Mucosa of gallbladder (tissue), 1 donor: ENCODE measurements around the gene GLRB. TPM values are rescaled to one million over a fixed set of nuclear protein-coding genes. Genes with fewer than 3 reads are reported as not detected.
"Not testable (repeated sequence)": the region's sequence is repeated elsewhere in the genome, so short reads cannot be mapped to it uniquely, and the experiment has no call there.

Experiments used
- DNase-seq: peaks from one replicate; pipeline ENCODE4 v3.0.0-alpha.2; 2020; ENCODE audit warnings: low spot score
- total RNA-seq: library from RNA; stranded (reverse); gene quantifications from one replicate; pipeline ENCODE4 v1.2.1, GENCODE V29; 2021
- donor health status: DM: no; HTN: no; CAD: no.

GLRB gene
- total RNA-seq, 1 donor from 2014 or later = 2.7 TPM

DNA sequence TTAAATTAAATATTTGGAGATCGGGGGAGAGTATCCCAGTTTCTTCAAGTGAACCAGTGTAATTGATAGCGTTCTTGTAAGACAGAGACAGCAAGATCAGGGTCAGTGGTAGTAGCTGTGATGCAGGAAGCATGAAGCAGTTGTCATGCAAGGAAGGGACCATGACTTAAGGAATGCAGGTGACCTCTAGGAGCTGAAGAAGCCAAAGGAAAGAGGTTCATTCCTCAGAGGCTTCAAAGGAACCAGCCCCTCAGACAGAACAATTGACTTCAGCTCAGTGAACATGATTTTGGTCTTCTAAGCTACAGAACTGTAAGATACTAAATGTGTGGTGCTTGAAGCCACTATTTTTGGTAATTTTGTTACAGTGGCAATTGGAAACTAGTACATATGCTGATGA is 51.6 kb downstream of the GLRB start:
- DNase-seq = no peak

DNA sequence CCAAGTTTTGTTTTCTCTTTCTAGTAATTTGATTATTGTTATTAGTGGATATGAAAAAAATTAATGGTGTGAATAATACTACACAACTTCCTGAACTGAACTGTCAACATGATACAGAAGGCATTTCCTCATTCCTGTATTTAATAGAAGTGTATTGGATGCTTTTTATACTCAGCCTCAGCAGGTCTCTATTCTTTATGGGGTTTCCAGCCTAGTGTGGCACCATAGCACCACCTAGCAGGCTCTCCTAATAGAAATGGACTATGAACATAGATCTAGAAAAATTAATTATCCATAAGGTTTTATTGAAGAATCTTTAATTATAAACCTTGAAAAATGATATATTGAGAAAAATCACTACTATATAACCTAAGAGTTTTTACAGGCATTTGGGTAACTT is 52.4 kb downstream of the GLRB start:
- peak; percentile 15 for DNase-seq

DNA sequence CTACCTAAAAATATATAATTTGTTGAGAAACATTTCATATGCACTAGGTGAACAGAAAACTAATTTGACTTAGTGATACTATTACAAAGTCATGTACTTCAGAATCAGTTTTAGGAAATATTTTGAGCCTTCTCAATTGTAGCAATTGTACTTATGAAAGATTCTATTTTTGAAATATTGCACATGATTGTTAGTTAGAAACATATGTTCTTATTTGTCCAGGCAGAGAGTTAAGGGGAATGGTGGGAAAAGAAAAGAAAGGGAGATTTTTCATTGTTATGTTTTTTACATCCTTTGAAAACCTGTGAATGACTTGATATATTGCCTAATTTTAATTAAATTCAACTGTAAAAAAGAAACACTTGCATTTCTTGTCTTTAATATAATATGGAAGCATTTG is 66.0 kb downstream of the GLRB start:
- no peak for DNase-seq

DNA sequence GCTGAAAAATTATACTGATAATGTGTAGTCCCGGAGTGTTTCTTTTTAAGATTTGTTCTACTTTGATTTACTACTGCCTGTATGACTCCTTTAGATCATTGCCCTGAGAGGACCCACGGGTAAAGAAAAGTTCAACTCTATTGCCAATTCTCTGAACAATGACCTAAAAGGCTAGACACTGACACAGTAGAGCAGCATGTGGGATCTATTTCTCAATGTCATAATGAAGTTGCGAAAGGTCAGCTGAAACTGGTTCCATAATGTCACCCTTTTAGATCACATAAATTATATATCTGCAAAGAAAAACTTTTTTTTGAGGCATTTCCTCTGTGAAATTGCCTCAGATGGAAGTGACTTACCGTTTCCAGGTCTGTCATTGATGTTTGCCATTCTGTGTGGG is 67.4 kb downstream of the GLRB start:
- DNase-seq = no peak

DNA sequence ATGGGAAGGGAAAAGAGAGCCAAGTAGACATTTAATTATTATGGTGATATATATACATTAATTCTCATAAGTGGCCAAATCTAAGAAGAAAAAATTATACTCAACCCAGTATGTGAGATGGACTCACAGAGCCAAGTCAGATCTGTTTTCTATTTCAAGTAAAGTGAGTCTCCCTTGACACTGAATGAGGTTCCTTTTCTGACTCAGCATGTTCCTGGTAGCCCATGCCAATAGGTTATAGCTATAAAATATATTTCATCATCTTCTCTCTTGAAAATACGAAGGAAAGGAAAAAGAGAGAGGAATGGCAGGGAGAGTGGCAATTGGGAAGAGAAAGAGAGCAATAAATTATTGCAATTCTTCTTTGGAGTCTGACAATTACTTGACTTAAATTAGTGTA is 75.8 kb downstream of the GLRB start:
- no peak for DNase-seq

DNA sequence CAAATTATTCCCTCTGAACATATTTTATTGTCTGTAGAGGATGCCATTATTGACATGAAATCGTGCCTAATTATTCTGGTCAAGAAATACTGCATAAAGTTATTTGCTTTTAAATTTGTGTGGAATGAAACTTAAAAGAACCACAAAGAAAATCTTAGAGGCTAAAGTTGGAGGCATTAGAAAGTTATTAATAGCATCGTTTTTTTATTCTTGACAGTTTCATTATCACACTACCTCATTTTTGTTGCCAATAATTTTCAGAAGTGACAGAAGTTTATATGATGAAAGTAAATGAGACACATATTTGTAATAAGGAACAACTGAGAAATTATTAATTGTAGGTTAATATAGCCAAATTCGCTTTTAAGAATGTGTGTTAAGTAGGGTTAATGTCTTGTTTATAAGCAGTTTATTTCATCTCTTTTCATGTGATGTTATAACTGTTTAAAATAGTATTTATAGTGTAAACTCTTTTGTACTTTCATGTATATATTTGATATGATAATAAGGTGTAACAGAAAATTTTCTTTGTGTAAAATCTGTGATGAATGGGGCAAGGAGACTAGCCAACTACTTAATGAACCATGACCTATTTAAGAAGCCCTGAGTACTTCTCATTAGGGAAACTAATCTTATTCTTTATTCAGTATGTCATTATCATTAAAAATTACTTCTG is 90.1 kb downstream of the GLRB start:
- DNase-seq = no peak

DNA sequence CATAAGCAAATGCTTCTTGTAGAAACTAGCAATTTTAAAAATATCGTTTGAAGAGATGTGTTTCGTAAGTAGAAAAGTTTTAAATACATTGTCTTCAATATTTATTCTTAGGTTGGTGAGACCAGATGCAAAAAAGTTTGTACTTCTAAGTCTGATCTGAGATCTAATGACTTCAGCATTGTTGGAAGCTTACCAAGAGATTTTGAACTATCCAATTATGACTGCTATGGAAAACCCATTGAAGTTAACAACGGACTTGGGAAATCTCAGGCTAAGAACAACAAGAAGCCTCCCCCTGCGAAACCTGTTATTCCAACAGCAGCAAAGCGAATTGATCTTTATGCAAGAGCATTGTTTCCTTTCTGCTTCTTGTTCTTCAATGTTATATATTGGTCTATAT is 94.4 kb downstream of the GLRB start:
- no peak for DNase-seq

DNA sequence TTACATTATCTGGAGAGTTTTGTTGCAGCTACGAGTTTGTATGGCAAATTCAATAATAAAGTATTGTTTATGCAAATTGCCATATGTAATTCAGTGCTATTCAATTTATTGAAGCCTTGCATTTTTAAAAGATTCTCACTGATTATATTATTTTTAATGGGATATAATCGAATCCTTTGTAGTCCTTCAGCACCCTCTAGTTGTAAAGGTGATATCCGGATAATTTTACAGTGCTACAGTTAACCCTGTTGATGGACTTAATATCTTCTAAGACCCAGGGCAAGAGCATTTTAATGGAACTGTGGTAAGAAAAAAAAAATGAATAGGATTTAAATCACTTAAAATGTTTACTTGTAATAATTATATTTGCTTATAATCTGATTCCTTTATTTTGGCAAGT is 96.1 kb downstream of the GLRB start:
- no peak for DNase-seq

DNA sequence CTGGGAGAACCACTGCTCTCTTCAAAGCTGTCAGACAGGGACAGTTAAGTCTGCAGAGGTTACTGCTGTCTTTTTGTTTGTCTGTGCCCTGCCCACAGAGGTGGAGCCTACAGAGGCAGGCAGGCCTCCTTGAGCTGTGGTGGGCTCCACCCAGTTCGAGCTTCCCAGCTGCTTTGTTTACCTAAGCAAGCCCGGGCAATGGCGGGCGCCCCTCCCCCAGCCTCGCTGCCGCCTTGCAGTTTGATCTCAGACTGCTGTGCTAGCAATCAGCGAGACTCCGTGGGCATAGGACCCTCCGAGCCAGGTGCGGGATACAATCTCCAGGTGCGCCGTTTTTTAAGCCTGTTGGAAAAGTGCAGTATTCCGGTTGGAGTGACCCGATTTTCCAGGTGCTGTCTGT is 104.3 kb downstream of the GLRB start:
- not testable (repeated sequence) for DNase-seq

DNA sequence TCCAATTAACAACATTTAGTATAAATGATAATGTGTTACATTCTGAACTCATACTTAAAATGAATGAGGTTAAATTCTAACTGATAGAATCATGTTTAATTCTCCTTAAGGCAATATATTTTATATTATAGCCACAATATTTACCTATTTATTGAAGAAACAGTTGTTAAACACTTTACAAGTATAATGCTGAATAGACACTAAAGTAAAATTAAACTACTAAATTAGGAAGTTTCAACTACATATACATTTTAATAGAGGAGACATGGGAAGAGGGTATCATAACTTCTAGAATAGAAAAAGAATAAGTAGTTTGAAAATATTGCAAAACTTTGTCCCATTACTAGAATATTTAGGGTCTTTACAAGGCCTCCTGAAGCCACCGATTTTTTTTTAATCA is 108.3 kb downstream of the GLRB start:
- no peak for DNase-seq

DNA sequence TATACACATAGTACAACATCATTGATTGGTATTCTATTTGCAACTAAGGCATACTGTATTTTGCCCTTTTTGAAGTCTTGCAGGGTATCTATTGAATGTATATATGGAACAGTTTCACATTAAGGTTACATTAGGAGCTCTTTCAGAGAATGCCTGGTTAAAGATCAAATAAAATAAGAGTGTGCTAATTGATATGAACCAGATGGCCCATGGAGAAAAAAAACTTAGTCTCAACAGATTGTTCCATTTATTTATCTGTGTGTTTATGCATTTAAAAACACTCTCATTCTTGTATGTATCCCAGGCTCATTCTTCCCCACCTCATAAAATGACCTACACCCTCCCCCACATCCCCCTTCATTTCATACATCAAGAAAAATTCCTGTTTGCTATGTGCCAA is 109.4 kb downstream of the GLRB start:
- no peak for DNase-seq

DNA sequence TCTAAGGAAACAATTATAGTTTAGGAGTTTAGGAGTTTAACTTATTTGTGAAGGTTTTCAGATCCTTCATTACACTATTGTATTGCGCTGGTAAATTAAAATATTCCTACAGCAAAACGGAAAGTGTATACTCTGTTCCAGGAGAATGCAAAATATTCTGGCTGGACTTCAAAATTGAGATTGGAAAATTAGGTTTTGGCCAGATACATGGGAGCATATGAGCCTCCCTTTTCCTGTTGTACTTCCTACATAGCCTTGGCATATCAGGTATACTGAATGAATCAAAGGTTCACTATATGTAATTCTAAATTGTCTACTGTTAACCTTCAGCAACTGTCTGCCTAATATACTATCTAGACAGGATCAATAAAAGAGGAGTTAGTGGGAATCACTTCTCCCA is 119.4 kb downstream of the GLRB start:
- DNase-seq = no peak

DNA sequence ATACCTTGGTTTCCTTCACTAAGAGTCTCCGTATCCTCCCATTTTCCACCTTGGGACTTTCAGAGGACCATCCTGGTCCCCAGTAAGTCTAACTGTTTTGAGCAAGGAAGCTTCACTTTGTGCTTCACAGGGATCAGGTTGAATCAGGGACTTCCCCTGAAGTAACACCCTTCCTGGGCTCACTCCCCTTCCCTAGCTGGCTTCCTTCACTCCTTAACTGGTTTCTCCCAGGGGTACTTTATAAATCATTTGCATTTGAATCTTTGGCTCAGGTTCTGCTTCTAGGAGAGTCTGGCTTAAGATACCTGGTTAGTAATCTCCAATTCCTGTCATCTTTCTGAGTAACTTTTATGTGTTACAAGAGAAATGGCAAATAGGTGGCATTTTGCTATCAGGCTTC is 120.1 kb downstream of the GLRB start:
- no peak for DNase-seq

DNA sequence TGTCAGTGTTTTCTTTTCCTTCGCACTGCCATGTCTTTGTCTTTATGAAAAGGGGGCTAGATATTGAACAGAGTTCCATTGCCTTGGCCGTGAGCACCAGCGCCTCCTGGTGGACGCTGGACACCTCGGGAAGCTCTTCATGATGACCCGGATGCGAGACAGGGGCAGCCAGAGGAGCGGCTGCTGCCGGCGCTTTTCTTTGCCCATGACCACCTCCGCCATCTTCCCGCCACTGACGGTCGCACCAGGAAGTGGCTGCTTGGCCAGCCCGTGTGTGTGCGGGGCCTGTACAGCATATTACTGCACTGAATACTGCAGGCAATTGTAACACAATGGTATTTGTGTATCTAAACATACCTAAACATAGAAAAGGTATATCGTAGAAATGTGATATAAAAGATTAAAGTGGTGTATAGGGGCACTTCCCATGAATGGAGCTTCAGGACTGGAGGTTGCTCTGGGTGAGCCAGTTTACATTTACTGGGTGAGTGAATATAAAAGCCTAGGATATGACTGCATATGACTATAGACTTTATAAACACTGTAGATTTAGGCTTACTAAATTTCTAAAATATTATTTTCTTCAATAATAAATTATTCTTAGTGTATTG is 128.8 kb downstream of the GLRB start:
- DNase-seq = no peak

DNA sequence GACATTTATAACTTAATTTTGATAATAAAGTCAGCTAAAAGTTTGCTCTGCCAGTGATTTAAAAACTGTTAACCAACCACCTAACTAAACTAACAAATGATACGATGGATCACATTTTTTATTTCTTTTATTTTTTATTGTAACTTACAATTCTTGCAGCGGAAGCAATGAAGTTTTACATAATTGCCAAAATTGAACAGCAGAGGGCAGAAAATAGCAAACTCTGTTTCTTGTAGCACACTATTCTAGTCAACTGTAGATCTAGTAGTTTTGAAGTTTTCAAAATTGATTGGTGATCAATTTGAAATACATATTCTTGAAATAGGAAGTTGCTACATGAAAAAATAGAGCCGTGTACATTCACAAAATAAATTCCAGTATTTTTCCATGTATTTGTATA is 141.8 kb downstream of the GLRB start:
- DNase-seq = no peak

DNA sequence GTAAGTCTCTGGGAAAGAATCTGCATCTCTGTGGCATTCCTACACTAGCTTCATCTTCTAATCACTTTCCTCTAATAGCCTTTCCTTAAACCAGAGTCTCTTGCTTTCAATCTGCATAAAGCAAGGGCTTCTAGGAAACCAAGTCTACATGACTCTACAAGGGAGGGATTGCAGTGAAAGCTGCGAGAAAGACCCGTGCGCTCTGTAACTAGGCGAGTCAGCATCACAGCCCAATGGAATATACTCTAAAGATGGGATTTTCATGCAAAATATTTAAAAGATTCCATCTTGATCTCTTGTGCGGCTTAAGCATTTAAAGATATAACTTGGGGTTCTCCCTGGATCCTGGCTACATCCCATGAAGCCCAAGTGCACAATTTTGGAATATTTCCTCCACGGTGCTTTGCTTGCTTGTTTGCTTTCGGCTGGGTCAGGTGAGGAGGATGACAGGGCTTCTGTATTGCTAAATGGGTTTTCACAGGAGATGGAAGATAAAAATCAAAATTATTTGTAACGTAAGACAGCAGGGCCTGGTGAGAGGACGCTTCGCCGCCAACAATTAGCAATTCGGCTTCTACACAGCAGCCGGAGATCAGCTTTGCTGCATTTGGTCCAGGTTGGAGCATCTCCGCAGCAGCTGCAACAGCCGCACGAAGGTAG is 143.9 kb downstream of the GLRB start:
- DNase-seq = no peak

DNA sequence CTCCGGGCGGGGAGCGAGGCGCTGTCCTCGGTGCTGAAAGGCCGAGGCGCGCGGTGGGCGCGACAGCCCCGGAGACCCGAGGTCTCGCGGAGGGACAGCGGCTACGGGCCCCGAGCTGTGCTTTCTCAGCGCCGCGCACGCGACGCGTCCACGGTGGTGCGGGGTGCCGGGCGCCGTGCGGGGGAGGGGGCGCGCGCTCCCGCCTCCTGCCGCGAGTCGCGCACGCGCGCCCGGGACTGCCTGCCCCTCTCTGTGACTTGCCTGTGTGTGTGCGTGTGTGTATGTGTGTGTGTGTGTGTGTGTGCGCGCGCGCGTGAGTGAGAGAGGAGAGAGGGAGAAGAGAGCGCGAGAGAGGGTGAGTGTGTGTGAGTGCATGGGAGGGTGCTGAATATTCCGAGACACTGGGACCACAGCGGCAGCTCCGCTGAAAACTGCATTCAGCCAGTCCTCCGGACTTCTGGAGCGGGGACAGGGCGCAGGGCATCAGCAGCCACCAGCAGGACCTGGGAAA is 144.5 kb downstream of the GLRB start, which contains the start of gene GRIA2:
Gene GRIA2 (plus strand): TSS at position 358 of the 511 bp plus-strand sequence. CDS start 315 bp downstream, outside the sequence.
- peak; percentile 38 for DNase-seq

DNA sequence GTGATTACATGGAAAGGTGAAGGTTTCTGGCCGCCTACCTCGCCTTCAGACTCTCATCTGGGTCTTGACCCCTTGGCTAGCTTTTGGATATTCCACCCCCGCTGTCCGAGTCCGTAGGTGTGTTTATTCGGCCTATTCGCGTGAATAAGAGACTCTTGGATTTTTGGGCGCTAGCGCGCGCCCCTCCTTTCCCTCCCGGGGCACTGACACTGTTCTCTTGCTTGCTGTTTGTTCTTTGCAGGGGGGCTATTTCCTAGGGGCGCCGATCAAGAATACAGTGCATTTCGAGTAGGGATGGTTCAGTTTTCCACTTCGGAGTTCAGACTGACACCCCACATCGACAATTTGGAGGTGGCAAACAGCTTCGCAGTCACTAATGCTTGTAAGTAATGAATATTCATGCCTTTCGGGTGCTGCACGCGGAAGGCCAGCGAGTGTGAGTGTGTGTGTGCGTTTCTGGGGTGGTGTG is 145.5 kb downstream of the GLRB start:
- no peak for DNase-seq

Other genes starting within 250 kb of the GLRB start
- gene PDGFC, start 104.4 kb upstream of the GLRB start, total RNA-seq = 45.2 TPM
- 0.32 TPM for gene GRIA2, start 144.6 kb downstream of the GLRB start, total RNA-seq